OCI-LY3 (cell line): ENCODE data around the gene SVIL.
"Not testable (repeated sequence)": the region's sequence is repeated elsewhere in the genome, so short reads cannot be mapped to it uniquely, and the experiment has no call there.

Source experiments
- CTCF ChIP-seq: fragments of 200-600, 300-600 bp; sonication (generic); IDR thresholded peaks from 2 replicates; pipeline ENCODE4 v1.5.1; 2014; ENCODE audit warnings: antibody characterized with exemption, low read length, low read depth
- EZH2phosphoT487 ChIP-seq: fragments of 200-600 bp; shearing (Covaris generic); IDR thresholded peaks from 2 replicates; pipeline ENCODE4 v1.6.1; 2018; ENCODE audit warnings: antibody characterized with exemption, mixed run types, low read depth

DNA sequence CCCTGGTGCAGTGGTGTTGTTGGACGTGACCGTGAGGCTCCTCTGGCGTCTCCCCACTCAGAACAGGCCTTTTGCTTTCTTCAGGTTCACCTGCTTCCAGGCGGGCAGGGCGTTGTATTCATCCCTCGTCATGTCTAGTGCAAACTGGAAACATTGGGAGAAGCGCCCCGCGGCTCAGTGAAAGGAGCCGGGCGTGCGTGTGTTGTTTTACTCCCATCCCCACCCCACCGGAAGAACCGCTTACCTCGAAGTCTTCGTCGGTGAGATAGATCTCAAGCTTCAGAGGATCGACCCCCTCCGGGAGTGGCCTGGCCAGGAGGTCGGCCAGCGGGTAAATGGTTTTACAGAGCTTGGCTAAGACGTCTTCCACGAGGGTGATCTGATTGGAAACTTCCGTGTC, 176.6 kb downstream of the SVIL start:
- not testable (repeated sequence) for TF ChIP-seq CTCF, EZH2phosphoT487
